8988T (cell line): Measurements from ENCODE around the gene GALNT14.

Source experiments
- DNase-seq: peaks from one replicate; pipeline ENCODE4 v3.0.0; 2011

The GALNT14 gene

GRCh38 chr2:31053929-31054782 lies 84.1 kb downstream of the GALNT14 start:
- DNase-seq = no peak

- no peak for DNase-seq
These were observed 86.0 kb downstream of the GALNT14 start for GRCh38 chr2:31052284-31052683.

- no peak for DNase-seq
These were observed 86.7 kb downstream of the GALNT14 start for GRCh38 chr2:31051258-31052140.

GRCh38 chr2:31049916-31050588 lies 88.2 kb downstream of the GALNT14 start:
- no peak for DNase-seq

- DNase-seq = no peak
These were observed 89.0 kb downstream of the GALNT14 start for GRCh38 chr2:31049264-31049663.

GRCh38 chr2:31047599-31047998 lies 90.6 kb downstream of the GALNT14 start:
- DNase-seq = no peak

GRCh38 chr2:31038385-31038784 lies 99.9 kb downstream of the GALNT14 start:
- DNase-seq = no peak

- DNase-seq = no peak
These were observed 101.2 kb downstream of the GALNT14 start for GRCh38 chr2:31037058-31037457.

- DNase-seq = no peak
These were observed 105.2 kb downstream of the GALNT14 start for GRCh38 chr2:31033032-31033431.

GRCh38 chr2:31032475-31032874 lies 105.8 kb downstream of the GALNT14 start:
- DNase-seq = no peak

GRCh38 chr2:31031132-31031706 lies 107.0 kb downstream of the GALNT14 start:
- DNase-seq = no peak

- DNase-seq = no peak
These were observed 109.8 kb downstream of the GALNT14 start for GRCh38 chr2:31028417-31028816.

- no peak for DNase-seq
These were observed 110.7 kb downstream of the GALNT14 start for GRCh38 chr2:31027549-31027948.

GRCh38 chr2:31023541-31023940 lies 114.7 kb downstream of the GALNT14 start:
- no peak for DNase-seq

- no peak for DNase-seq
These were observed 117.5 kb downstream of the GALNT14 start for GRCh38 chr2:31020713-31021112.

GRCh38 chr2:31018280-31018679 lies 120.0 kb downstream of the GALNT14 start:
- DNase-seq = no peak

- DNase-seq = no peak
These were observed 121.6 kb downstream of the GALNT14 start for GRCh38 chr2:31016648-31017047.

- no peak for DNase-seq
These were observed 123.7 kb downstream of the GALNT14 start for GRCh38 chr2:31014516-31014915.

- DNase-seq = no peak
These were observed 124.9 kb downstream of the GALNT14 start for GRCh38 chr2:31013301-31013700.

GRCh38 chr2:31012406-31012805 lies 125.8 kb downstream of the GALNT14 start:
- DNase-seq = no peak

GRCh38 chr2:31011587-31011986 lies 126.7 kb downstream of the GALNT14 start:
- no peak for DNase-seq

GRCh38 chr2:31008561-31009114 lies 129.6 kb downstream of the GALNT14 start:
- no peak for DNase-seq

GRCh38 chr2:31004257-31004656 lies 134.0 kb downstream of the GALNT14 start:
- DNase-seq = no peak
